GM12801 (cell line): ENCODE measurements around the gene ITPK1.

ENCODE experiments used
- CTCF ChIP-seq: IDR thresholded peaks from one replicate; pipeline ENCODE4 v1.5.1; 2011; ENCODE audit warnings: control low read depth; ENCODE audit not compliant: insufficient read length; ENCODE audit errors: extremely low read depth

The ITPK1 gene

GRCh38 chr14:92928961-92929688 is 186.6 kb downstream of the ITPK1 start:
- TF ChIP-seq CTCF: no peak

GRCh38 chr14:92928258-92928629 is 187.5 kb downstream of the ITPK1 start:
- TF ChIP-seq CTCF: no peak

- no peak for TF ChIP-seq CTCF
Measured at GRCh38 chr14:92927349-92928257, 188.1 kb downstream of the ITPK1 start.

GRCh38 chr14:92926931-92927330 is 188.8 kb downstream of the ITPK1 start:
- TF ChIP-seq CTCF: no peak

- TF ChIP-seq CTCF: no peak
Measured at GRCh38 chr14:92926180-92926845, 189.4 kb downstream of the ITPK1 start.

GRCh38 chr14:92925446-92925845 is 190.3 kb downstream of the ITPK1 start:
- TF ChIP-seq CTCF: no peak

GRCh38 chr14:92924247-92924646 is 191.5 kb downstream of the ITPK1 start:
- TF ChIP-seq CTCF: no peak
